Endodermal cell (in vitro differentiated cells): Measurements from ENCODE around the gene EVI5L. TPM values are rescaled to one million over a fixed set of nuclear protein-coding genes. Genes with fewer than 3 reads are reported as not detected.

Experiments used
- DNase-seq: peaks from one replicate; pipeline ENCODE4 v3.0.0-alpha.2; 2017
- H3K27ac ChIP-seq: 2 replicates; pipeline ENCODE4 v1.5.1; 2013; ENCODE audit warnings: mild to moderate bottlenecking, low read depth, low read length, moderate library complexity
- H3K27me3 ChIP-seq: 2 replicates; pipeline ENCODE4 v1.6.1; 2013; ENCODE audit warnings: mild to moderate bottlenecking, low read length, moderate library complexity; ENCODE audit not compliant: insufficient read depth, control insufficient read depth, poor library complexity, severe bottlenecking
- H3K36me3 ChIP-seq: 2 replicates; pipeline ENCODE4 v1.7.0; 2013; ENCODE audit warnings: mild to moderate bottlenecking, low read length, moderate library complexity; ENCODE audit not compliant: control insufficient read depth, insufficient read depth
- H3K4me1 ChIP-seq: one replicate; pipeline ENCODE4 v1.7.0; 2013; ENCODE audit warnings: low read length; ENCODE audit not compliant: control insufficient read depth, insufficient read depth
- H3K4me3 ChIP-seq: 2 replicates; pipeline ENCODE4 v1.5.1; 2013; ENCODE audit warnings: mild to moderate bottlenecking, low read length, moderate library complexity
- H3K9ac ChIP-seq: 2 replicates; pipeline ENCODE4 v1.6.1; 2013; ENCODE audit warnings: mild to moderate bottlenecking, low read length, moderate library complexity; ENCODE audit not compliant: poor library complexity, severe bottlenecking; ENCODE audit errors: extremely low read depth
- H3K9me3 ChIP-seq: 2 replicates; pipeline ENCODE4 v1.6.1; 2013; ENCODE audit warnings: mild to moderate bottlenecking, low read length, moderate library complexity; ENCODE audit not compliant: control insufficient read depth
- H3K27ac Mint-ChIP-seq: 2 replicates; pipeline ENCODE4 v1.8.0; 2020; ENCODE audit warnings: mixed read lengths
- H3K27me3 Mint-ChIP-seq: 2 replicates; pipeline ENCODE4 v1.8.0; 2021; ENCODE audit warnings: mild to moderate bottlenecking, mixed read lengths; ENCODE audit not compliant: insufficient read depth
- H3K36me3 Mint-ChIP-seq: 2 replicates; pipeline ENCODE4 v1.8.0; 2020; ENCODE audit warnings: low read depth, mixed read lengths
- H3K4me1 Mint-ChIP-seq: 2 replicates; pipeline ENCODE4 v1.8.0; 2020; ENCODE audit warnings: mixed read lengths
- H3K4me3 Mint-ChIP-seq: 2 replicates; pipeline ENCODE4 v1.8.0; 2020; ENCODE audit warnings: mild to moderate bottlenecking, moderate library complexity, mixed read lengths
- H3K9me3 Mint-ChIP-seq: 2 replicates; pipeline ENCODE4 v1.8.0; 2020; ENCODE audit warnings: mild to moderate bottlenecking, mixed read lengths
- WGBS, 2 experiments: methylation state at CpG; one replicate each; pipeline versions ENCODE4 v1.1.5 to v1.1.7; 2013; ENCODE audit warnings: missing lambda C conversion rate in 2 of 2, mixed read lengths in 1 of 2; ENCODE audit not compliant: insufficient coverage in 1 of 2, insufficient read length in 1 of 2; 5-methylcytosine and 5-hydroxymethylcytosine counted together
- total RNA-seq, 2 donors: library from RNA; stranded (reverse); fragmentation: NEBNext Ultra II Directional in 1 of 2; extraction: Animal tissue kit (Norgen Biotek cat#: 25700) in 1 of 2; gene quantifications; 2 replicates in 1 of 2; 3 replicates in 1 of 2; pipeline ENCODE4 v1.2.1, GENCODE V29; 2021
- TF ChIP-seq, protein P1 (sequence below): fragments of 200-600 bp; sonication (generic); conservative IDR thresholded peaks from 2 replicates; pipeline ENCODE4 v1.5.0; 2021; ENCODE audit warnings: antibody characterized with exemption, mild to moderate bottlenecking

EVI5L gene
- total RNA-seq, 2 donors from 2014 or later: 6.4 to 9.2 TPM

DNA sequence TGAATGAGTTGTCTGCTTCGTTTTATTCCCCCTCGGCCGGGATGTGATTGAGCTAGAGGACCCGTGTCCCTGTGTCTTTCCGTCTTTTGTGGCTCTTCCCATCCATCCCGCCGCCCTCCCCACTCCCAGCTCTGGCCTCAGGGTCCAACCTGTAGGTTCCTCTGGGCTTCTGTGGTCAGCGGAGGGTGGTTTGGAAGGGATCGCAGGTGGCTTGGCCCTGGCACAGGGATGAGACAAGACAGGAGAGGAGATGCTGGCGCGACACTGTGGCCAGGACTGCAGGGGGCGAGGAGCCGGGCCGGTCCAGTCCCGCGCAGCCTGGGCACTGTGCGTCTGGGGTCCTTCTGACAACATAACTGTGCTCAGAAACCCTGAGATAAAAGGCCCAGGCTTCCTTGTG is 2.0 kb downstream of the EVI5L start:
- H3K4me1 ChIP-seq: no peaks in the 10 kb centered on the region
- DNase-seq: no peak
- H3K4me3 Mint-ChIP-seq: peak overlapping the region; percentile 58
- H3K9me3 Mint-ChIP-seq: no peaks in the 10 kb centered on the region
- H3K4me3 ChIP-seq: no peak overlapping the region
- H3K27ac Mint-ChIP-seq: no peak overlapping the region
- H3K36me3 ChIP-seq: no peaks in the 10 kb centered on the region
- H3K27me3 ChIP-seq: peaks cover 22% of the 10 kb centered on the region
- no peak overlapping the region for H3K9ac ChIP-seq
- WGBS, 2 experiments: 90 to 92% methylated on average over 11 to 17 of the region's 17 CpGs
- peaks cover 7% of the 10 kb centered on the region for H3K4me1 Mint-ChIP-seq
- H3K27ac ChIP-seq: no peak overlapping the region
- TF ChIP-seq, protein P1, sequence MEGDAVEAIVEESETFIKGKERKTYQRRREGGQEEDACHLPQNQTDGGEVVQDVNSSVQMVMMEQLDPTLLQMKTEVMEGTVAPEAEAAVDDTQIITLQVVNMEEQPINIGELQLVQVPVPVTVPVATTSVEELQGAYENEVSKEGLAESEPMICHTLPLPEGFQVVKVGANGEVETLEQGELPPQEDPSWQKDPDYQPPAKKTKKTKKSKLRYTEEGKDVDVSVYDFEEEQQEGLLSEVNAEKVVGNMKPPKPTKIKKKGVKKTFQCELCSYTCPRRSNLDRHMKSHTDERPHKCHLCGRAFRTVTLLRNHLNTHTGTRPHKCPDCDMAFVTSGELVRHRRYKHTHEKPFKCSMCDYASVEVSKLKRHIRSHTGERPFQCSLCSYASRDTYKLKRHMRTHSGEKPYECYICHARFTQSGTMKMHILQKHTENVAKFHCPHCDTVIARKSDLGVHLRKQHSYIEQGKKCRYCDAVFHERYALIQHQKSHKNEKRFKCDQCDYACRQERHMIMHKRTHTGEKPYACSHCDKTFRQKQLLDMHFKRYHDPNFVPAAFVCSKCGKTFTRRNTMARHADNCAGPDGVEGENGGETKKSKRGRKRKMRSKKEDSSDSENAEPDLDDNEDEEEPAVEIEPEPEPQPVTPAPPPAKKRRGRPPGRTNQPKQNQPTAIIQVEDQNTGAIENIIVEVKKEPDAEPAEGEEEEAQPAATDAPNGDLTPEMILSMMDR: no peak
- H3K36me3 Mint-ChIP-seq: no peaks in the 10 kb centered on the region
- no peaks in the 10 kb centered on the region for H3K9me3 ChIP-seq
- H3K27me3 Mint-ChIP-seq: peaks cover 56% of the 10 kb centered on the region

DNA sequence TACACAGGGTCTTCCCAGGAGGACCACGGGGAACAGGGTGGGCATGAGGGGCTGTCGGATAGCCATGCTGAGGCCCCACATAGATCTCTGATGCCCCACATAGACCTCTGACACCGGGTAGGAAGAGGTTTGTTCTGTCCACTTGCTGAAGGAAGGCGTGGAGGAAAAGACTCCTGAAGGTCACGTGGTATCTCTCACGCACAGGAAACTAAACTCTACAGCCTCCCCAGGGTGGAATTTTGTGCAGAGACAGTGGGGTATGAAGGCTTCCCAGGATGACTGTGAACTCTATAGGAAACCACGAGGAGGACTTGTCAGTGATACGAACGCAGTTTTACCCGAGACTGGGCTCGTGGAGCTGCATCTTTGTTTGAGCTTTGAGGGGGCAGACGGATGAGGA is 2.8 kb downstream of the EVI5L start:
- Histone ChIP-seq H3K4me1 (no peaks in the 10 kb centered on the region), H3K9me3 (no peaks in the 10 kb centered on the region), H3K27me3 (peaks cover 18% of the 10 kb centered on the region), H3K4me3 (no peak overlapping the region), H3K36me3 (no peaks in the 10 kb centered on the region), H3K27ac (no peak overlapping the region), H3K9ac (no peak overlapping the region)
- Mint-ChIP-seq H3K27me3 (peaks cover 51% of the 10 kb centered on the region), H3K9me3 (no peaks in the 10 kb centered on the region), H3K36me3 (no peaks in the 10 kb centered on the region), H3K4me1 (peaks cover 7% of the 10 kb centered on the region), H3K4me3 (no peak overlapping the region), H3K27ac (no peak overlapping the region)
- DNase-seq: no peak
- 90% methylated on average over 9 to 12 of the region's 12 CpGs for WGBS, 2 experiments
- TF ChIP-seq, protein P1: no peak

DNA sequence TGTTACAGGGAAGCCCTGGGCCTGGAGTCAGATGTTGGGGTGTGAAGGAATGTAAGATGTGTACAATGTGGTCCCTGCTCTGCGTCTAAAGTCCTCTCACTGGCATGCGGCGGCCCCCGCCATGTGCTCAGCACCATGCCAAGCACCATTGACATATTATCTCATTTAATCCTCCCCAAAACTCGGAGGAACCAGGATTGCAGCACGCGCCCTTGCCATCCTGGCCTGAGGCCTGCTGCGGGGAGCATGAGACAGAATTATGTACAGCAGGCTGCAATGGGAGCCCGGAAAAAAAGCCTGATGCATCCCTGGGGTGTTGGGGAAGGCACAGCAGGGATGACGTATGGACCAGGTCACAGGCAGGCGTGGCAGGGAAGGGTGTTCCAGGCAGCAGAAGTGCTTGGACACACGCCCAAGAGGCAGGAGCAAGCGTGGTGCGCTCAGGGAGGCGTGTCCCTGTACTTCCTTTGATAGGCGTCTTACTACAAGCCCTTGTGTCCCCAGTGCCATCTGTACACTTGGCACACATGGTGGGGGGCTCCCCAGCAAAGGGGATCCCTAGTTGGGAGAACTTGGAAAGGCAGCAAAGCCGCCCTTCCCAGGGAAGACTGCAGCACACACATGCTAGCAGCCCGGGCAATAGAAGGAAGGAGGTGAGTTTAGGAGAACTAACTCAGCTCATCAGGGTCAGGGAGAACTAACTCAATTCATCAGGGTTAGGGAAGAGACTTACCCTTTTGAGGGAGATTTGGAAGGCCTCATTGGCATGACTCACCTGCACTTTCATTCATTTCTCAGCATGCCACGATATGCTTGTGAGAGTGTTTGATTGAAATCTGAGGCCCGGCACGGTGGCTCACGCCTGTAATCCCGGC is 3.4 kb downstream of the EVI5L start:
- Mint-ChIP-seq H3K27ac (no peak overlapping the region), H3K9me3 (no peaks in the 10 kb centered on the region), H3K4me3 (no peak overlapping the region), H3K36me3 (no peaks in the 10 kb centered on the region), H3K27me3 (peaks cover 49% of the 10 kb centered on the region), H3K4me1 (peaks cover 7% of the 10 kb centered on the region)
- Histone ChIP-seq H3K36me3 (no peaks in the 10 kb centered on the region), H3K4me1 (no peaks in the 10 kb centered on the region), H3K27ac (no peak overlapping the region), H3K9ac (no peak overlapping the region), H3K9me3 (no peaks in the 10 kb centered on the region), H3K27me3 (peaks cover 12% of the 10 kb centered on the region), H3K4me3 (no peak overlapping the region)
- no peak for DNase-seq
- 89 to 91% methylated on average over 10 to 23 of the region's 23 CpGs for WGBS, 2 experiments
- TF ChIP-seq, protein P1: no peak
